Skeletal muscle satellite cell (primary cell): ENCODE results near the gene TPO.

Experiments
- H3K27me3 ChIP-seq: 2 replicates; pipeline ENCODE4 v1.7.0; 2013; ENCODE audit warnings: low read length; ENCODE audit not compliant: control insufficient read depth, insufficient read depth
- H3K36me3 ChIP-seq: 2 replicates; pipeline ENCODE4 v1.7.0; 2013; ENCODE audit warnings: mild to moderate bottlenecking, control low read depth, low read length; ENCODE audit not compliant: insufficient read depth
- H3K4me1 ChIP-seq: 2 replicates; pipeline ENCODE4 v1.7.0; 2013; ENCODE audit warnings: low read length; ENCODE audit not compliant: control insufficient read depth, insufficient read depth
- H3K4me2 ChIP-seq: 2 replicates; pipeline ENCODE4 v1.7.0; 2013; ENCODE audit warnings: mild to moderate bottlenecking, low read length
- H3K4me3 ChIP-seq: 2 replicates; pipeline ENCODE4 v1.7.0; 2013; ENCODE audit warnings: low read length
- H3K9ac ChIP-seq: 2 replicates; pipeline ENCODE4 v1.7.0; 2013; ENCODE audit warnings: mild to moderate bottlenecking, low read depth, low read length, moderate library complexity
- H3K9me3 ChIP-seq: replicated peaks from 2 replicates; pipeline ENCODE4 v1.7.0; 2013; ENCODE audit warnings: mild to moderate bottlenecking, control low read depth, low read length

Gene TPO

DNA sequence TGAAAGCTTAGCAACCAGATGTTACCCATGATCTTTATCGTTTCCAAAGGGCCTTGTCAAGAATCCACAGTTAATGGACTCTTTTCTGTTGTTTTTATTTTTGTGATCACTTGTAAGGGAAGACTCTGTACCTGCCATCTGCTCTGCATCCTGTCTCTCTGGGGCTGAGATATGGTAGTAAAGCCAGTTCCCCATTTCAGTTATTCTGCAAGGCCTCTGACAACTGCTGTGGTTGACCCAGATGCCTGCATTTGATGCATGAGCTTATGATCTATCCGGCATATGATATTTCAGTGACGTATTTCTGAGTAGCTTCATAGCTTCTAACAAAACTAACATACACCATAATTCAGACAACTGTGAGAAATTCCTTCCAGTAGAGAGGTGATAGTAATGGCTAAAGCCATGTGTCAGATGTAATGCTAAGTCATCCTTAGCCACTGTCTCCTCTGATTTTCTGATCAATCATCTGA is 105.1 kb downstream of the TPO start:
- no peaks in the 10 kb centered on the region for H3K4me1 ChIP-seq
- no peak overlapping the region for H3K4me3 ChIP-seq
- H3K4me2 ChIP-seq = no peak overlapping the region
- no peaks in the 10 kb centered on the region for H3K36me3 ChIP-seq
- H3K9ac ChIP-seq = no peak overlapping the region
- no peaks in the 10 kb centered on the region for H3K9me3 ChIP-seq
- H3K27me3 ChIP-seq = no peaks in the 10 kb centered on the region

DNA sequence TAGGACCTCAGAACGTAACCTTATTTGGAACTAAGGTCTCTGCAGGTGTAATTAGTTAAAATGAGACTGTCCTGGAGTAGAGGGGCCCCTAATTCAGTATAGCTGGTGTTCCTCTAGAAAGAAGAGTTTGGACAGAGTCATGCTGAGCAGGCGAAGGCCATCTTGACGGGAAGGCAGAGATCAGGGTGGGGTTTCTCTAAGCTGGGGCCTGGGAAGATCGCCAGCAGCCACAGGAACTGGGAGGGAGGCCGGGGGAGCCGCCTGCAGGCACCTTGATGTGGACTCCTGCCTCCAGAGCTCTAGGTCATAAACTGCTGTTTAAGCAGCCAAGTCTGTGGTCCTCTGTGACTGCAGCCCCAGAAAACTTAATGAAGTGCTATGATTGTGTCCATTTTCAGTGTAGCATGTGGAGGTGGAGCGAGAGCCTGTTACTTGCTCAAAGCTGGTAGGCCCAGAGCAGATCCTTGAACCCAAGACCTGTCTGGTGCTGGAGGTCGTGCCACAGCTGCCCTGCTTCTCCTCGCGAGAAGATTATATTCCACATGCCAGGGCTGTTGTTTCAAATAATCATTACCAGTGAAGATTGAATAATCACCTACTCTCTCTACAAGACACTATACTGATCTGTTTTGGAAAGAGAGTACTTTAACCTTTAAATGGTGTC is 105.7 kb downstream of the TPO start:
- Histone ChIP-seq H3K9me3 (no peaks in the 10 kb centered on the region), H3K9ac (no peak overlapping the region), H3K4me3 (no peak overlapping the region), H3K4me1 (no peaks in the 10 kb centered on the region), H3K36me3 (no peaks in the 10 kb centered on the region), H3K4me2 (no peak overlapping the region), H3K27me3 (no peaks in the 10 kb centered on the region)

DNA sequence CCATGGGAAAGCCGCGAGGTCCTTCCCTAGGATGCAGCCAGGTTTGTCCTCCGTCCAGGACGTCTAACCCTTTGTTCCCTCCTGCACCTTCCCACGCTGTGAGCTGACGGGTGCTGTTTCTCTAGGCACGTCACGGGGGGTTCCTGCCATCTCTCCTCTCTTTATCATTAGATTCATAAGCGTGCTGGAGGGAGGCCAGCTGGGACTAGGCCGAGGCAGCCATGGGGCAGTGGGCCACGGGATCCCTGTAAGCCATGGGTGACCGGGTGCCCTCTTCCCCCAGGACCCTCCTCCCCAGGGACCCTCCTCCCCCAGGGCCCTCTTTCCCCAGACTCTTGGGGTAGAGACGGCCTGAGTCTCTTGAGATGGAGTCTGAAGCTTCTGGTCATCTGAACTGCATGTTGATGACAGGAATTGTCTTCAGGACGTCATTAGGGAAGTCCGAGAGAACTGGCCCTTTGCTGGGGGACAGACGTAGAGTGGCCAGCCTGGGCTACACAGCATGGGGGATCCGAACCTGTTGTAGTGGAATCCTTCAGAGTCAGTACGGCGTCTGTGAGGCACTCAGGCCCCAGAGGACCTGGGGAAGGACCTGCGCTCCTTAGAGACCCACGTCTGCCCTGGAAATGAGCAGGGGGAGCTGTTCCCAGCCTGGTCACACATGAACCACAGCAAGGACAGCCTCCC is 108.1 kb downstream of the TPO start:
- H3K4me3 ChIP-seq = no peak overlapping the region
- no peaks in the 10 kb centered on the region for H3K4me1 ChIP-seq
- no peaks in the 10 kb centered on the region for H3K27me3 ChIP-seq
- H3K36me3 ChIP-seq = no peaks in the 10 kb centered on the region
- no peak overlapping the region for H3K4me2 ChIP-seq
- no peaks in the 10 kb centered on the region for H3K9me3 ChIP-seq
- H3K9ac ChIP-seq = no peak overlapping the region

DNA sequence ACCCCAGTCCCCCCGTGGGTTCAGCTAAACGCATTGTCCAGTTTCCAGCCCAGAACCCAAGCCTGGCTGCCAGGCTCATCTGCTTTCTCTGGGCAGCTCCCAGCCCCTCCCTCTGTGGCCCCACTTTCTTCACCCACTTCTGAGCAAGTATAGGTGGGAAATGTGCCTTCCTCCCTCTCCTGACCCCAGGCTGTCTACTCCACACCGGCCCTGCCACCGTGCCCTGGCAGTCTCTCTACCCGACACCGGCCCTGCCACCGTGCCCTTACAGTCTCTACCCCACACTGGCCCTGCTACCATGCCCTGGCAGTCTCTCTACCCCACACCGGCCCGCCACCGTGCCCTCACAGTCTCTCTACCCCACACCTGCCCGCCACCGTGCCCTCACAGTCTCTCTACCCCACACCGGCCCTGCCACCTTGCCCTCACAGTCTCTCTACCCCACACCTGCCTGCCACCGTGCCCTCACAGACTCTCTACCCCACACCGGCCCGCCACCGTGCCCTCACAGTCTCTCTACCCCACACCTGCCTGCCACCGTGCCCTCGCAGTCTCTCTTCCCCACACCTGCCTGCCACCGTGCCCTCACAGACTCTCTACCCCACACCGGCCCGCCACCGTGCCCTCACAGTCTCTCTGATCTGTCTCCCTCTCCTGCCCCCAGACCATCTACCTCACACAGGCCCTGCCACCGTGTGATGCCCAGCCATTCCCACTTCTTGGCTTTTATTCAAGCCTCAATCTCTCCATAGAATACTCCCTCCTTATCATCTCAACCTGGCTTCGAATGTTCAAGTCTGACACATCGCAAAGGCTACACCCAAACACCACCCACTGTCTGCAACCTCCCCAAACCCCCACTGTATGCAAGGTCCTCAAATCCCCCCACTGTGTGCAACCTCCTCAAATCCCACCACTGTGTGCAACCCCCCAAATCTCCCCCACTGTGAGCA is 108.9 kb downstream of the TPO start:
- Histone ChIP-seq H3K36me3 (no peaks in the 10 kb centered on the region), H3K9ac (no peak overlapping the region), H3K9me3 (no peaks in the 10 kb centered on the region), H3K4me2 (no peak overlapping the region), H3K4me1 (no peaks in the 10 kb centered on the region), H3K27me3 (no peaks in the 10 kb centered on the region), H3K4me3 (no peak overlapping the region)

DNA sequence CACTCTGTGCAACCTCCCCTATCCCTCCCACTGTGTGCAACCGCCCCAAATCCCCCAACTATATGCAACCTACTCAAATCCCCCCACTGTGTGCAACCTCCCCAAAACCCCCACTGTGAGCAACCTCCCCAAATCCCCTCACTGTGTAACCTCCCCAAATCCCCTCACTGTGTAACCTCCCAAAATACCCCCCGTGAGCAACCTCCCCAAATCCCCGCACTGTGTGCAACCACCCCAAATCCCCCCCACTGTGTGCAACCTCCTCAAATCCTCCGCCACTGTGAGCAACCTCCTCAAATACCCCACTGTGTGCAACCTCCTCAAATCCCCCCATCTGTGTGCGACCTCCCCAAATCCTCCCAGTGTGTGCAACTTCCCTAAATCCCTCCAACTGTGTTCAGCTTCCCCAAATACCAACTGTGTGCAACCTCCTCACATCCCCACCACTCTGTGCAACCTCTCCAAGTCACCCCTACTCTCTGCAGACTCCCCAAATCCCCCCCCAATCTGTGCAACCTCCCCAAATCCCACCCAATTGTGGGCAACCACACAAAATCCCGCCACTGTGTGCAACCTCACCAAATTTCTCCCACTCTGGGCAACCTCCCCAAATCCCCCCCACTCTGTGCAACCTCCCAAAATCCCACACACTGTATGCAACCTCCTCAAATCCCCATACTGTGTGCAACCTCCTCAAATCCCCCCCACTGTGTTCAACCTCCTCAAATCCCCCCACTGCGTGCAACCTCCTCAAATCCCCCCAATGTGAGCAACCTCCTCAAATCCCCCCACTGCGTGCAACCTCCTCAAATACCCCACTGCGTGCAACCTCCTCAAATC is 114.1 kb downstream of the TPO start:
- H3K27me3 ChIP-seq = no peaks in the 10 kb centered on the region
- H3K36me3 ChIP-seq = no peaks in the 10 kb centered on the region
- no peaks in the 10 kb centered on the region for H3K4me1 ChIP-seq
- H3K9me3 ChIP-seq = no peaks in the 10 kb centered on the region
- no peak overlapping the region for H3K4me3 ChIP-seq
- no peak overlapping the region for H3K9ac ChIP-seq
- no peak overlapping the region for H3K4me2 ChIP-seq

DNA sequence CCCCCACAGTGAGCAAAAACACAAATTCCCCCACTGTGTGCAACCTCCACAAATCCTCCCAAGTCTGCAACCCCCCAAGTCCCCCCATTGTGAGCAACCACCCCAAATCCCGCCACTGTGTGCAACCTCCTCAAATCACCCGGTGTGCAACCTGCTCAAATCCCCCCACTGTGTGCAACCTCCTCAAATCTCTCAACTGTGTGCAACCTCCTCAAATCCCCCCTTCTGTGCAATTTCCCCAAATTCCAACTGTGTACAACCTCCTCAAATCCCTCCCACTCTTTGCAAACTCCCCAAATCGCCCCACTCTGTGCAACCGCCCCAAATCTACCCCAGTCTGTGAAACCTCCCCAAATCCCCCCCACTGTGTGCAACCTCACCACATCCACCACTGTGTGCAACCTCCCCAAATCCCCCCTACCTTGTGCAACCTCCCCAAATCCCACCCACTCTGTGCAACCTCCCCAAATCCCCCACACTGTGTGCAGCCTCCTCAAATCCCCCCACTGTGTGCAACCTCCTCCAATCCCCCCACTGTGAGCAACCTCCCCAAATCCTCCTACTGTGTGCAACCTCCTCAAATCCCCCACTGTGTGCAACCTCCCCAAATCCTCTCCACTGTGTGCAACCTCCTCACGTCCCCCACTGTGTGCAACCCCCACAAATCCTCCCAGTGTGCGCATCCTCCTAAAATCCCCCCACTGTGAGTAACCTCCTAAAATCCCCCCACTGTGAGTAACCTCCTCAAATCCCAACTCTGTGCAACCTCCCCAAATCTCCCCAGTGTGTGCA is 115.2 kb downstream of the TPO start:
- H3K4me1 ChIP-seq = no peaks in the 10 kb centered on the region
- no peak overlapping the region for H3K9ac ChIP-seq
- H3K9me3 ChIP-seq = no peaks in the 10 kb centered on the region
- no peak overlapping the region for H3K4me2 ChIP-seq
- no peaks in the 10 kb centered on the region for H3K36me3 ChIP-seq
- no peaks in the 10 kb centered on the region for H3K27me3 ChIP-seq
- no peak overlapping the region for H3K4me3 ChIP-seq

DNA sequence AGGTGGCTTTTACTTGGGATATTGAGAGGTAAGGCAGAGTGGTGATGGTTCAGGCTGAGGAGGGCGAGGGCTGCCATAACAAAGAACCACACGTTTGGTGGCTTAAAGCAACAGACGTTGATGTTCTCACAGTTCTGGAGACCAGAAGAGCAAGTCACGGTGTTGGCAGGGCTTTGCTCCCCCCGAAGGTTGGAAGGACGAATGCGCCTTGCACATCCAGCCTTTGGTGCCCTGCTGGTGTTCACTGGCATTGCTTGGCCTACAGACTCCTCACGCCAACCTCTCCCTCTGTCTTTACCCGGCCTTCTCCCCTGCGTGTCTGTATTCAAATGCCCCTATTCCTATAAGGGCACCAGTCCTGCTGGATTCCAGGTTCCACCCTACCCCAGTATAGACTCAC is 125.4 kb downstream of the TPO start:
- Histone ChIP-seq H3K27me3 (peaks cover 14% of the 10 kb centered on the region), H3K4me2 (no peak overlapping the region), H3K4me3 (no peak overlapping the region), H3K9me3 (no peaks in the 10 kb centered on the region), H3K36me3 (no peaks in the 10 kb centered on the region), H3K9ac (no peak overlapping the region), H3K4me1 (no peaks in the 10 kb centered on the region)

DNA sequence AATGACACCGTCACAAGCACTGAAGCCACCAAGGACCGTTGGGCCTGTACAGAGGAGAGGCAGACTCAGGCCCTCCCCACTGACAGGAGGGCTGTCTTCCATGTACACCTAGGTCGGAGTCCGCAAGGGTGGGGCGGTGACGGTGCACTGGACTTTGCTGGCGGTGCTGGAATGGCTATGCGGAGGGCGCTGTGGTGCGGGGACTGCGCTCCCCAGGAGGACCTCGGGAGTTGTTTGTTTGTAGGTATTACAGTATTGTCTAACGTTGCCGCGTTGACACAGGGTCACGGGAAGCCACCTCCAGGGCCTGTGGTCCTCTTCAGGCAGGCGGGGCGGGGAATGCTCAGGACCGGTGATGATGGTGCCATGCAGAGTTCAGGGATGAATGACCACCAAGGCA is 126.2 kb downstream of the TPO start:
- Histone ChIP-seq H3K27me3 (peaks cover 14% of the 10 kb centered on the region), H3K9ac (no peak overlapping the region)

DNA sequence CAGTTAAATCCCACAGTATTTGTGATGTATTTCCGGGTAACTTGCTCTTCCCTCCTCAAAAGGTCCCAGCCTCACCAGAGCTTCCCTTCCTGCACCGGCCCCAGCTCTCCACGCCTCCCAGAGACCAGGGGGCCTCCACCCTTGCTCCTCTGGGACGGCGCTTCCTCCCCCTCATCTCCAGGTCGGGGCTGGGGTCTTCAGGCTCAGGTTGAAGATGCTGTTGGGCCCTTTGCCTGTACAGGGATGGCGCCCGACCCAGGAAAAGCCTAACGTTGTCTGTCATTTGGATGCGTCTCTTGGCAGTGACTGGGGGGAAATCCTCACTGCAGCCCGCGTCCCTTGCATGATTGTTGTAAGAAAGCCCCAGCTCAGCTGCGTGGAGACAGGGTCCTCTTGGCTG is 126.7 kb downstream of the TPO start:
- H3K9me3 ChIP-seq = no peaks in the 10 kb centered on the region
- no peaks in the 10 kb centered on the region for H3K36me3 ChIP-seq
- H3K27me3 ChIP-seq = peaks cover 14% of the 10 kb centered on the region
- no peak overlapping the region for H3K4me3 ChIP-seq
- H3K9ac ChIP-seq = no peak overlapping the region
- peaks cover 4% of the 10 kb centered on the region for H3K4me1 ChIP-seq
- peak overlapping the region; percentile 74 for H3K4me2 ChIP-seq

More for the DNA sequence above, 126.2 kb downstream of the TPO start:
- no peak overlapping the region for H3K4me2 ChIP-seq
- H3K9me3 ChIP-seq = no peaks in the 10 kb centered on the region
- peaks cover under 1% of the 10 kb centered on the region for H3K4me1 ChIP-seq
- no peak overlapping the region for H3K4me3 ChIP-seq
- H3K36me3 ChIP-seq = no peaks in the 10 kb centered on the region

DNA sequence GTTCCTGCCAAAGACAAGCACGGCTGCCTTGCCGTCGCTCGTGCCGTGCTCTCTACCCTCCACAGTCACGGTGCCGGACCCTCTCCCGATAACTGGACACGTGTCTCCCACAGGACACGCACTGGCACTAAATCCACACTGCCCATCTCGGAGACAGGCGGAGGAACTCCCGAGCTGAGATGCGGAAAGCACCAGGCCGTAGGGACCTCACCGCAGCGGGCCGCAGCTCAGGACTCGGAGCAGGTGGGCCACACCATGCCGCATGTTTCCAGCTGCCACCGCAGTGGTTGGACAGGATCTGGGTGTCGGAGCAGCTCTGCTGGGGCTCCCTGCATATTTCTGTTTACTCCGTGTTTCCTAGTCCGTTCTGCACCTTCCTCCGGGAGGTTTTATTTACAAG is 127.2 kb downstream of the TPO start:
- H3K27me3 ChIP-seq = peaks cover 14% of the 10 kb centered on the region
- H3K36me3 ChIP-seq = no peaks in the 10 kb centered on the region
- peak overlapping the region; percentile 43 for H3K4me3 ChIP-seq
- peak overlapping the region; percentile 74 for H3K4me2 ChIP-seq
- H3K9me3 ChIP-seq = no peaks in the 10 kb centered on the region
- peaks cover 4% of the 10 kb centered on the region for H3K4me1 ChIP-seq
- no peak overlapping the region for H3K9ac ChIP-seq
